Measurements from ENCODE around the gene MED25. TPM values are rescaled to one million over a fixed set of nuclear protein-coding genes. Genes with fewer than 3 reads are reported as not detected.

The MED25 gene
- total and polyA plus RNA-seq, 2 of the 4 experiments (the other 2 are of a cell fraction), result 4.7 to 38.5 TPM

- no peak overlapping the region for H2BK20ac ChIP-seq (ENCODE audit: low read depth, low read length)
- H2BK15ac ChIP-seq (ENCODE audit: low read depth, low read length), result no peak overlapping the region
- ChIA-PET CTCF (no interaction called here), POLR2A (ENCODE audit: unreplicated experiment) (no interaction called here)
- no peak for TF ChIP-seq SMC3 (IDR thresholded peaks at IDR 0.05; ENCODE audit: low read depth, low read length)
- peak; percentile 30; the same call in 1 of the 2 replicates for TF ChIP-seq MXI1 (IDR thresholded peaks at IDR 0.05; ENCODE audit: borderline replicate concordance, low read depth, low read length)
- TF ChIP-seq RCOR1 (IDR thresholded peaks at IDR 0.05; ENCODE audit: insufficient replicate concordance, low read length), result no peak
- no peak for TF ChIP-seq RAD21 (IDR thresholded peaks at IDR 0.05; ENCODE audit: low read length)
- no peak for TF ChIP-seq ELK1 (IDR thresholded peaks at IDR 0.05; ENCODE audit: borderline replicate concordance, low read depth, low read length)
- no peak overlapping the region for H2BK120ac ChIP-seq (ENCODE audit: low read depth, low read length)
- peak overlapping the region; percentile 87 for H3K23ac ChIP-seq (ENCODE audit: low read depth, low read length)
- H3K4ac ChIP-seq (ENCODE audit: low read depth, low read length), result peak overlapping the region; percentile 41; the same call in 1 of the 2 replicates
- dilution Hi-C loops (cut with HindIII; ENCODE audit: low sequenced_read_pairs, unreplicated experiment), result no loop called here
- peaks cover 15% of the 10 kb centered on the region for H3K9me1 ChIP-seq (ENCODE audit: insufficient read depth, low read length)
- peak overlapping the region; percentile 74 for H3K14ac ChIP-seq (replicated peaks; ENCODE audit: low read depth, low read length)
- peaks cover 25% of the 10 kb centered on the region for H3K36me3 ChIP-seq (ENCODE audit: control insufficient read depth, insufficient read depth, low read length)
- peaks cover 16% of the 10 kb centered on the region for H3K4me1 ChIP-seq (ENCODE audit: control insufficient read depth, insufficient read depth, low read length)
- H3K9me3 ChIP-seq (ENCODE audit: control insufficient read depth, insufficient read depth, low read length), result no peaks in the 10 kb centered on the region
- no peak for DNase-seq
- no TSS peak for BruUV-seq (replicated peaks)
- H2AK5ac ChIP-seq (ENCODE audit: low read depth, low read length), result peak overlapping the region; percentile 81
- H4K8ac ChIP-seq (ENCODE audit: low read depth in 2 of 2, low read length in 2 of 2), result no peak overlapping the region
- H4K20me1 ChIP-seq (ENCODE audit: insufficient read depth, low read length), result peaks cover 58% of the 10 kb centered on the region
- H2BK5ac ChIP-seq (ENCODE audit: low read depth, low read length, poor library complexity, severe bottlenecking), result peak overlapping the region; percentile 48
- H4K5ac ChIP-seq (ENCODE audit: low read depth, low read length), result no peak overlapping the region
- peak overlapping the region; percentile 95 for H2AK9ac ChIP-seq (replicated peaks; ENCODE audit: low read depth, low read length, poor library complexity)
- H3K56ac ChIP-seq (ENCODE audit: extremely low read depth, insufficient read depth, low read length), result 0 out of 2 replicates have a peak overlapping the region, but pooled peaks have one; percentile 27
- no peak overlapping the region for H4K91ac ChIP-seq (ENCODE audit: insufficient read depth, low read depth, low read length)
- peak overlapping the region; percentile 90 for H2AFZ ChIP-seq (replicated peaks; ENCODE audit: low read length, poor library complexity)
- H3K9ac ChIP-seq (ENCODE audit: low read depth, low read length), result peak overlapping the region; percentile 65
- in situ Hi-C loops (cut with MboI; ENCODE audit: low sequenced_read_pairs), result loop anchor here (10.0 kb wide), 1 partner anchor 167 kb away; the partner anchor contains the start of gene ADM5
- H3K4me3 ChIP-seq (ENCODE audit: insufficient read depth, low read depth, low read length), result peak overlapping the region; percentile 60
- intact Hi-C loops (cut with micrococcal nuclease), result no loop called here
- H3K79me1 ChIP-seq (ENCODE audit: low read depth in 1 of 2, low read length in 2 of 2), result peaks cover 27 to 79% of the 10 kb centered on the region in 2 experiments
- no peaks in the 10 kb centered on the region for H3K27me3 ChIP-seq (ENCODE audit: control insufficient read depth, insufficient read depth, low read length)
- no peak overlapping the region; the same call in 1 of the 2 replicates for H3K18ac ChIP-seq (ENCODE audit: low read depth, low read length)
- ATAC-seq (ENCODE audit: low read depth), result peak; percentile 19
- peak overlapping the region; percentile 94 for H3K27ac ChIP-seq (ENCODE audit: insufficient read depth, low read length)
- H3K4me2 ChIP-seq (ENCODE audit: low read depth, low read length), result peak overlapping the region; percentile 94
- 3% methylated on average over 27 of the region's 78 CpGs; no CpG with 5 or more reads in 1 of the 2 experiments for WGBS, 2 experiments (ENCODE audit: extremely low coverage in 2 of 2, insufficient read length in 1 of 2)
Measured at GRCh38 chr19:49851456-49852259, 33.6 kb downstream of the MED25 start.

Measured in IMR-90 (cell line).